ENCODE results near the gene TTLL13. TPM values are rescaled to one million over a fixed set of nuclear protein-coding genes. Genes with fewer than 3 reads are reported as not detected.
A peak's percentile ranks its signal among the peaks of the same experiment; 100 is the strongest.

TTLL13 gene
- total and polyA plus RNA-seq, 10 donors = 0.03 to 1.8 (median 0.17) TPM; not detected in 3

- DNase-seq = peak; percentile 91
- no peaks in the 10 kb centered on the region for H3K9me3 ChIP-seq
- TF ChIP-seq CTCF (IDR thresholded peaks at IDR 0.05 in 8 of 11, conservative IDR thresholded peaks at IDR 0.05 in 3 of 11) (no peak), POLR2AphosphoS5 (IDR thresholded peaks at IDR 0.05) (peak; percentile 70 to 78 (median 78)), POLR2A (IDR thresholded peaks at IDR 0.05) (peak in 1 of 3 donors; percentile 14)
- WGBS, 5 donors = 33 to 47% (median 35%) methylated on average over 27 of the region's 27 CpGs
- peaks cover 7 to 64% (median 49%) of the 10 kb centered on the region in 6 donors for H3K36me3 ChIP-seq
- intact Hi-C loops (cut with DNase I; ENCODE audit: low total_unique reads) = no loop called here
- H3K4me3 ChIP-seq = peak overlapping the region in 4 of 8 donors; percentile 0 to 99 (median 98)
- peaks cover 32 to 69% (median 52%) of the 10 kb centered on the region in 6 donors for H3K4me1 ChIP-seq
- no peaks in the 10 kb centered on the region for H3K27me3 ChIP-seq (replicated peaks in 1 of 7)
- peak overlapping the region; percentile 74 to 99 (median 94) for H3K27ac ChIP-seq
Observed at GRCh38 chr15:90231028-90232017, 18.0 kb upstream of the TTLL13 start.

GRCh38 chr15:90232196-90232595 is 17.2 kb upstream of the TTLL13 start:
- Histone ChIP-seq H3K4me1 (peaks cover 32 to 69% (median 52%) of the 10 kb centered on the region in 6 donors), H3K36me3 (peaks cover 7 to 64% (median 47%) of the 10 kb centered on the region in 6 donors), H3K9me3 (no peaks in the 10 kb centered on the region), H3K4me3 (peak overlapping the region in 6 of 8 donors; percentile 0 to 99 (median 86)), H3K27ac (peak overlapping the region; percentile 74 to 99 (median 94)), H3K27me3 (replicated peaks in 1 of 7) (no peaks in the 10 kb centered on the region)
- TF ChIP-seq POLR2AphosphoS5 (IDR thresholded peaks at IDR 0.05) (peak in 1 of 3 donors; percentile 54), POLR2A (IDR thresholded peaks at IDR 0.05) (no peak)
- DNase-seq = peak; percentile 84
- 68 to 86% (median 75%) methylated on average over 13 of the region's 13 CpGs for WGBS, 5 donors
- intact Hi-C loops (cut with DNase I; ENCODE audit: low total_unique reads) = no loop called here

GRCh38 chr15:90232941-90233386 is 16.4 kb upstream of the TTLL13 start:
- H3K9me3 ChIP-seq = no peaks in the 10 kb centered on the region
- peaks cover 32 to 69% (median 52%) of the 10 kb centered on the region in 6 donors for H3K4me1 ChIP-seq
- no peaks in the 10 kb centered on the region for H3K27me3 ChIP-seq (replicated peaks in 1 of 7)
- H3K36me3 ChIP-seq = peaks cover 6 to 64% (median 45%) of the 10 kb centered on the region in 6 donors
- 4 to 14% (median 9%) methylated on average over 8 to 9 of the region's 9 CpGs for WGBS, 5 donors
- peak overlapping the region; percentile 68 to 99 (median 91) for H3K4me3 ChIP-seq
- intact Hi-C loops (cut with DNase I; ENCODE audit: low total_unique reads) = no loop called here
- DNase-seq = no peak
- TF ChIP-seq POLR2AphosphoS5 (IDR thresholded peaks at IDR 0.05) (no peak), CTCF (IDR thresholded peaks at IDR 0.05 in 8 of 11, conservative IDR thresholded peaks at IDR 0.05 in 3 of 11) (peak in 4 of 11 experiments; percentile 15 to 62 (median 38)), POLR2A (IDR thresholded peaks at IDR 0.05) (no peak)
- H3K27ac ChIP-seq = peak overlapping the region; percentile 91 to 99 (median 96)

GRCh38 chr15:90233387-90234095 is 15.8 kb upstream of the TTLL13 start, which contains the start of gene CIB1:
Gene CIB1, minus strand, starts transcription at chr15:90233941. Its CDS starts 56 bp downstream, at chr15:90233885.
- no peaks in the 10 kb centered on the region for H3K27me3 ChIP-seq (replicated peaks in 1 of 7)
- 0 to 1% (median 1%) methylated on average over 37 to 63 of the region's 63 CpGs for WGBS, 5 donors
- H3K4me3 ChIP-seq = peak within 1 kb of the TSS; percentile 68 to 99 (median 91)
- peak in 7 of 11 experiments; percentile 14 to 65 (median 39) for TF ChIP-seq CTCF (IDR thresholded peaks at IDR 0.05 in 8 of 11, conservative IDR thresholded peaks at IDR 0.05 in 3 of 11)
- peak; percentile 87 to 96 (median 93) for TF ChIP-seq POLR2AphosphoS5 (IDR thresholded peaks at IDR 0.05)
- TF ChIP-seq POLR2A (IDR thresholded peaks at IDR 0.05) = peak in 1 of 3 donors; percentile 69
- peak within 1 kb of the TSS; percentile 91 to 99 (median 96) for H3K27ac ChIP-seq
- DNase-seq = peak; percentile 100
- intact Hi-C loops (cut with DNase I; ENCODE audit: low total_unique reads) = no loop called here
- peaks cover under 1 to 64% (median 41%) of the 10 kb centered on the region in 6 donors for H3K36me3 ChIP-seq
- H3K9me3 ChIP-seq = no peaks in the 10 kb centered on the region
- peaks cover 32 to 68% (median 52%) of the 10 kb centered on the region in 6 donors for H3K4me1 ChIP-seq

Measured in spleen (tissue), 11 donors.